Osteoblast (primary cell): ENCODE data around the gene TOX4. TPM values are rescaled to one million over a fixed set of nuclear protein-coding genes. Genes with fewer than 3 reads are reported as not detected.

Experiments used
- DNase-seq: peaks from one replicate; pipeline ENCODE4 v3.0.0; 2011; ENCODE audit warnings: low spot score, mixed read lengths; ENCODE audit not compliant: insufficient read length; ENCODE audit errors: missing footprints
- H2AFZ ChIP-seq: 2 replicates; pipeline ENCODE4 v1.6.0; 2011; ENCODE audit warnings: mild to moderate bottlenecking, low read length
- H3K27ac ChIP-seq: 2 replicates; pipeline ENCODE4 v1.5.1; 2011; ENCODE audit warnings: mild to moderate bottlenecking, low read depth, low read length, moderate library complexity
- H3K27me3 ChIP-seq: 2 replicates; pipeline ENCODE4 v1.6.0; 2012; ENCODE audit warnings: mild to moderate bottlenecking, control low read depth, inconsistent platforms, low read length, moderate library complexity; ENCODE audit not compliant: insufficient read depth
- H3K36me3 ChIP-seq: 2 replicates; pipeline ENCODE4 v1.5.1; 2011; ENCODE audit warnings: mild to moderate bottlenecking, low read length, control low read depth, moderate library complexity; ENCODE audit not compliant: insufficient read depth
- H3K4me1 ChIP-seq: 2 replicates; pipeline ENCODE4 v1.5.1; 2011; ENCODE audit warnings: mild to moderate bottlenecking, low read length, control low read depth, moderate library complexity; ENCODE audit not compliant: insufficient read depth
- H3K4me2 ChIP-seq: 2 replicates; pipeline ENCODE4 v1.6.0; 2011; ENCODE audit warnings: mild to moderate bottlenecking, low read length; ENCODE audit not compliant: insufficient read depth
- H3K4me3 ChIP-seq: fragments of 200-600 bp; sonication (generic); 3 replicates; pipeline ENCODE4 v1.5.1; 2012; ENCODE audit warnings: mild to moderate bottlenecking, low read length, inconsistent platforms; ENCODE audit not compliant: insufficient read depth
- H3K79me2 ChIP-seq: 2 replicates; pipeline ENCODE4 v1.6.0; 2012; ENCODE audit warnings: mild to moderate bottlenecking, low read length, control low read depth, inconsistent platforms; ENCODE audit not compliant: insufficient read depth
- H3K9me3 ChIP-seq: 2 replicates; pipeline ENCODE4 v1.5.1; 2011; ENCODE audit warnings: low read depth, low read length, control low read depth
- H4K20me1 ChIP-seq: 2 replicates; pipeline ENCODE4 v1.6.0; 2012; ENCODE audit warnings: mild to moderate bottlenecking, low read length, control low read depth; ENCODE audit not compliant: insufficient read depth
- total RNA-seq: library from RNA; depleted of rRNA; stranded (reverse); fragments of >200 nt; gene quantifications from 2 replicates; pipeline ENCODE4 v1.2.3, GENCODE V29; 2012
- TF ChIP-seq, protein P1 (sequence below): IDR thresholded peaks from 2 replicates; pipeline ENCODE4 v1.5.1; 2011; ENCODE audit warnings: mild to moderate bottlenecking, low read depth, low read length, moderate library complexity; ENCODE audit errors: extremely low read depth

The TOX4 gene
- total RNA-seq, 1 donor, result 37.6 TPM

DNA sequence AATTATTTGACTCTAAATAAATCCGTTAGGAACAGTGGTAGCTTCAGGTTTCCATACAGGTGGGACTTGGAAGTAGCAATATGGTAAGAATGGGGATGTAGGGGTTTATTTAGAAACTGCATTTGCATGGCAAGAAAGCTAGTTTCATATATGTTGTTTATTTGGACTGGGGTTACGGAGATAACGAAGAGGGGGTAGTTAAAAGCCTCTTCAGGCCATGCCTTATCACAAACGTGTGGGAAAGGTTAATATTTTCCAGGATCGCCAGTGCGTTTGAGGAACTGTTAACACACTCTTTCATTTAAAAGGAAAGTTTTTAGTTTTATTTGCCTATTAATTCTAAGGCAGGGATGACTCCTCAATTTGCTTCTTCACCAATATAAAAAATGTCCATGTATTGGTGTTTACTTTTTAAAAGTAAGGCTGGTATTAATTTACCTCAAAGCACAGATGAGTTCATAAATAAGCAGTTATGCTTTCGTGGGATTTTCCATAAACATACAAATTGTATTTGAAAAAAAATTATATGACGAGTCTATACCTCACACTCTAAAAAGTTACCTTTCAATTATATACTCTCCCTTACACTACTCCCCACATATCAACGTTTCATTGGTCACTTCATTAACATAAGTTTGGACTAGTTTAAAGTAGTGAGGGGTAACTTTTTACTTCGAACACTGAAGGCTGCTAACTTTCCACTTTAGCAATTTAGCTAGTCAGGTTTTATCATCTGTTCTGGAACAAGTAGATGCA lies 1.1 kb upstream of the TOX4 start:
- peak overlapping the region; percentile 73 for H3K27ac ChIP-seq
- H4K20me1 ChIP-seq, result peaks cover 5% of the 10 kb centered on the region
- H3K79me2 ChIP-seq, result peaks cover 51% of the 10 kb centered on the region
- TF ChIP-seq, protein P1, sequence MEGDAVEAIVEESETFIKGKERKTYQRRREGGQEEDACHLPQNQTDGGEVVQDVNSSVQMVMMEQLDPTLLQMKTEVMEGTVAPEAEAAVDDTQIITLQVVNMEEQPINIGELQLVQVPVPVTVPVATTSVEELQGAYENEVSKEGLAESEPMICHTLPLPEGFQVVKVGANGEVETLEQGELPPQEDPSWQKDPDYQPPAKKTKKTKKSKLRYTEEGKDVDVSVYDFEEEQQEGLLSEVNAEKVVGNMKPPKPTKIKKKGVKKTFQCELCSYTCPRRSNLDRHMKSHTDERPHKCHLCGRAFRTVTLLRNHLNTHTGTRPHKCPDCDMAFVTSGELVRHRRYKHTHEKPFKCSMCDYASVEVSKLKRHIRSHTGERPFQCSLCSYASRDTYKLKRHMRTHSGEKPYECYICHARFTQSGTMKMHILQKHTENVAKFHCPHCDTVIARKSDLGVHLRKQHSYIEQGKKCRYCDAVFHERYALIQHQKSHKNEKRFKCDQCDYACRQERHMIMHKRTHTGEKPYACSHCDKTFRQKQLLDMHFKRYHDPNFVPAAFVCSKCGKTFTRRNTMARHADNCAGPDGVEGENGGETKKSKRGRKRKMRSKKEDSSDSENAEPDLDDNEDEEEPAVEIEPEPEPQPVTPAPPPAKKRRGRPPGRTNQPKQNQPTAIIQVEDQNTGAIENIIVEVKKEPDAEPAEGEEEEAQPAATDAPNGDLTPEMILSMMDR, result no peak
- peak; percentile 35 for DNase-seq
- H3K4me1 ChIP-seq, result peaks cover 20% of the 10 kb centered on the region
- no peaks in the 10 kb centered on the region for H3K9me3 ChIP-seq
- H3K4me2 ChIP-seq, result peak overlapping the region; percentile 97
- no peaks in the 10 kb centered on the region for H3K27me3 ChIP-seq
- H3K4me3 ChIP-seq, result peak overlapping the region; percentile 100
- peak overlapping the region; percentile 97 for H2AFZ ChIP-seq
- H3K36me3 ChIP-seq, result peaks cover 8% of the 10 kb centered on the region

DNA sequence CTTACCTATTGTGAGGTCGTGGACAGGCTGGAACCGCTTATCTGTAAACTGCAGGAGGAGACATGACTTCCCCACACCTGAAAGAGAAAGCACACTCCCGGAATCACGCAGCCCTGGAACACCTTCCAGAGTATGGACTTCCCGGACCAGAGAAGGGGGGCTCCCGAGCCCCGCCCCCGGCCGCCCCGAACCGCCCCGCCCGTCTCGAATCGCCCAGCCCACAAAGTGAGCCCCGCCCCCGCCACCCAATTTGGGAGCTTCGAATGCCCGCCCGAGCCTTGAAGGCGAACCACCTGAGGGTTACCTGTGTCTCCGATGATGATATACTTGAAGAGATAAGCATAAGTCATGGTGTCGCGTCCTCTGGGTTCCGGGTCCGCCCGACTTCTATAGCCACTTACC lies 471 bp upstream of the TOX4 start:
- Histone ChIP-seq H3K36me3 (peaks cover 8% of the 10 kb centered on the region), H3K27me3 (no peaks in the 10 kb centered on the region), H2AFZ (peak overlapping the region; percentile 97), H3K4me3 (peak overlapping the region; percentile 100), H3K27ac (peak overlapping the region; percentile 73), H3K79me2 (peaks cover 56% of the 10 kb centered on the region), H3K9me3 (no peaks in the 10 kb centered on the region), H3K4me2 (peak overlapping the region; percentile 97), H3K4me1 (peaks cover 20% of the 10 kb centered on the region), H4K20me1 (peaks cover 5% of the 10 kb centered on the region)
- TF ChIP-seq, protein P1, result no peak
- no peak for DNase-seq

DNA sequence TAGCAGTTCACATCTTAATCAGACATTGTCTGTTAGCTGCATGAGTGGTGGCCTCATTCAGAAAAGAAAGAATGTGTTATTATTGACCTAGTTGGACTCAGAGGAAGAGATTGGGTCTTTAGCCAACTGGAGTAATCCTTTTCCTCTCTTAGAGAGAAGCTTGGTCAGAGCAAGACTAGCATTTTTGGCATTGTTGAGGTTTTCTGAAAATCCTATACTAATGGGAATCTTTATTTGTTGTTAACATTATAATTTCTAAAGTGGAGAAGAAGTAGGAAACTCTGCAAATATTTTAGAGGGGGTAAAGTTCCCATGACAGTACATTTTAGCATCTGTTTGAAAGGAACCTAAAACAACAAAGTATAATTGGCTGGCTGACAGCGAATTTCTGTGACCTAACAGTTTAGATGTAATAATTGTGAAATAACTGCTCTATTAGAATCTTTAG lies 9.7 kb downstream of the TOX4 start:
- Histone ChIP-seq H3K4me1 (peaks cover 3% of the 10 kb centered on the region), H3K36me3 (peaks cover 29% of the 10 kb centered on the region), H3K4me3 (no peak overlapping the region), H3K79me2 (peaks cover 31% of the 10 kb centered on the region), H3K9me3 (no peaks in the 10 kb centered on the region), H3K27ac (peak overlapping the region; percentile 26), H2AFZ (no peak overlapping the region), H3K4me2 (peak overlapping the region; percentile 19), H3K27me3 (no peaks in the 10 kb centered on the region), H4K20me1 (peaks cover 7% of the 10 kb centered on the region)
- peak; percentile 85 for DNase-seq
- TF ChIP-seq, protein P1, result no peak

DNA sequence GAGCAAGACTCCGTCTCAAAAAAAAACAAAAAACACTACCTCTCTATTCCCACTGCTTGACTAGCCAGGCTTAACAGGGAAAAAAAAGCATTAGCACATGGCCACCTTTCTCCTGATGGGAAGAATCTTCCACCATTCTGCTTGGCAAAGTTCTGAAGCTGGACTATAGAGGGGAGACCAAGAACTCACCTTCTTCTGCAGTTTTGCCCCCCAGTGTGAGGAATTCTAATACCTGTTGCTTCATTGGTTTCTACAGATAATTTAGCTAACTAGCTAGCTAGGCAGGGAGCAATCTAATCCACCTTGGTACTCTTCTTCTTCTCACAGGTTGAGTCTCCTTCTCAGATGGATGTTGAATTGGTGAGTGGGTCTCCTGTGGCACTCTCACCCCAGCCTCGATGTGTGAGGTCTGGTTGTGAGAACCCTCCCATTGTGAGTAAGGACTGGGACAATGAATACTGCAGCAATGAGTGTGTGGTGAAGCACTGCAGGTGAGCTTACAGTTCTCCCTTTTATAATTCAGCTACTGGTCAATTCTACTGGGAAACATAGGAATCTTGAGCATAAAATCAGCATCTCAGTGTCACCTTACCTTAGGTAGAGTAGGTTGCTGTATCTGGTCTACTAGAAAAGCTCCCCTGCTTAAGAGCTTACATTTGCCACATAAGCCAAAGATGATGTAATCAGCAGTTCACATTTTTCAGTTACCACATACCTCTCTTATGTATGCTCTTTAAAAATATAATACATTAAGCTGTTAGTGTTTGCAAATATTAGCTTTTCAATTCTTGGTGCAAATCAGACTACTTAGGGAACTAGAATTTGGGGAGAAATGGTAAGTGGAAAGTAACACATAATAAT lies 18.1 kb downstream of the TOX4 start:
- Histone ChIP-seq H3K36me3 (peaks cover 76% of the 10 kb centered on the region), H3K4me2 (no peak overlapping the region), H3K4me3 (no peak overlapping the region), H3K27ac (peak overlapping the region; percentile 23), H3K79me2 (no peaks in the 10 kb centered on the region), H4K20me1 (no peaks in the 10 kb centered on the region), H3K9me3 (no peaks in the 10 kb centered on the region), H2AFZ (no peak overlapping the region), H3K27me3 (no peaks in the 10 kb centered on the region), H3K4me1 (no peaks in the 10 kb centered on the region)
- no peak for DNase-seq
- TF ChIP-seq, protein P1, result no peak
